GM21737 (cell line): Measurements from ENCODE around the gene POLD4.

Experiments
- ATAC-seq: cut with Tn5 transposase; IDR thresholded peaks from one replicate; pipeline ENCODE4 v1.9.1; 2021; ENCODE audit warnings: mild to moderate bottlenecking, moderate library complexity; ENCODE audit not compliant: unreplicated experiment

POLD4 gene

DNA sequence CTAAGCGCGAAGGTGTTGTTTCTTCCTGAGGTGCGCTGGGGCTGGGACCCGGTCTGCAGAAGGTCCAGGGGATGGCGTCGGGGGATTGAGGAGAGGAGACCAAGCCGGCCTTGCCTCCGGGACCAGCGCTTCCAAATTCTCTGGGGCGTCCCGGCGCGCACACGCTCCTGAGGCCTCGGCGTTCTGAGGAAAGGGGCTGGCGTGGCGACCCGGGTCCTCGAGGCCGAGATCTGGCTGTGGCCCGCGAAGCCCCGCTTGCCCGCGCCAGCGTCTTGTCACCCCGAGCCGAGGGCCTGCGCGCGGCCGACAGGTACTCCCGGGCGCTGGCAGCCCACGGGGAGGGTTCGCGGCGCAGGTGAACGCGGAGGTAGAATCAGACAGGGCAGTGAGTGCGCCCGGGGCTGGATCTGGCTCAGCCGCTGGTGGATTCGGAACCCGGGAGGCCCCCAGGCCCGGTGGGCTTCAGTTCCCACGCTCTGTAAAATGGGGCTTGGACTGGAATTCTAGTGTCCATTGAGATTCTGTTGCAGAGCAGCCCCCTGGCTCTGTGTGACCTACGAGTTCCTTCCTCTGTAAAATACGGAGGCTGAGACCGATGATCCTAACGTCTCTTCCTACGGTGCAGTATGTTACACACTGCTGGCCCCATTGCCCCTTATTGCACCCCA is 35.3 kb downstream of the POLD4 start:
- peak; percentile 21 for ATAC-seq

DNA sequence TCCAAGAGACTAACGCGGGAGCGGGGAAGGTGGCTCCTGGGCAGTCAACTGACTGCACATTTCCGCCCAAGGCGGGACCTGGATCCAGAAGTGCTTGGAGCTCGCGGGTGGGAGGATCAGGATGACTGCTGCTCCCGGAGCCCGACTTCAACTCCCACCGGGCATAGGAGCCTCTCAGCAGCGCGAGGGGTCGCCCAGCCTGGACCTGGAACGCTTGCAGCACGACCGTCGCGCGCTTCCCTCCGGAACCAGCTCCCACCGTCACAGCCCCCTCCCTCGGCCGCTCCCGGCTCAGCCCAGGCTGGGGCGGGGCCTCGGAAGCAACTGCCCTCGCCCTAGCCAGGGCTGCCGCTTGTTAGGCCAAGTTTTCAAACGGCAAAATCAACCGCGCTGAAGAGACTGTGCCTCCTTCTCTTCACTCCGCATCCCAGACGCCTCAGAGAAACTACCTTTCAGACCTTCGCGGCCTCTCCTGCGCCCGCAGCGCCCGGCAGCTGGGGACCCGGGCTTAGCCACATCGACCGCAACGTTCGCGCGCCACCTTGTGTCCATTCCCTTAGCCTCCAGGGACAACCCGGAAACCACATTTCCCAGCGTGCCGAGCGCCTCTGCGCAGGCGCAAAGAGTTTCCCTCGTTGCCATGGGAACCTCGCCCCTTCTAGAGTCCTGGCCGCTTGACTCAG is 36.0 kb downstream of the POLD4 start:
- ATAC-seq, result peak; percentile 76

DNA sequence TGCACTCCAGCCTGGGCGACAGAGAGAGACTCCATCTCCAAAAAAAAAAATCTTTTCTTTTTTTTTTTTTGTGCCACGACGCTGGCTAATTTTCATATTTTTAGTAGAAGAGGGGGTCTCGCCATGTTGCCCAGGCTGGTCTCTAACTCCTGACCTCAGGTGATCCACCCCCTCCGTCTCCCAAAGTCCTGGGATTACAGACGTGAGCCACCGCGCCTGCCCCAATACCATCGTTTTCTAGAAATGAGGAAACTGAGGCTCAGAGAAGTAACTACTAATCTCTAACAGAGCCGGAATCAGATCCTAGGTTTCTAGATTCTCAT is 36.5 kb downstream of the POLD4 start:
- ATAC-seq, result no peak

DNA sequence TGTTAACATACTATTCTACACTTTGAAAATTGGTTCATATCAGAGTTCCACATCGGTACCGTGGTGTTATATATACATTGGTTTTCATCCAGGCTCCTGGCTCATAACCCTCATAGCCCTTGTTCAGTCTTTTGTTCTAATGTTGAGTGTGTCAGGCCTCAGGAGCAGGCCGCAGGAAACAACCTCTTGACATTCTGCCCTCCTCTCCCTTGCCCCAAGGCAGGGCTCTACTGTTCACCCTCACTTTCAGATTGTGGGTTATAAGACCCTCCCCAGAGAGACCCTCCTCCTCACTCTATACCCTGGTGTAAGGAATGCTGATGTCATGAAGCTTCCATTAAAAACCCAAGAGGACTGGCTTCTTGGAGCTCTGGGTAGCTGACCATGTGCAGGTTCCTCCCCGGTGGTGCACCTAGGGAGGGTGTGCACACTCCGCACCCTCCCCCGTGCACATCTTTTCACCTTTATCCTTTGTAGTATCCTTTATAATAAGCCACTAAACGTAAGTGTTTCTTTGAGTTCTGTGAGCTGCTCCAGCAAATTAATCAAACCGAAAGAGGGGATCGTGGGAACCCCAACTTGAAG is 37.9 kb downstream of the POLD4 start:
- no peak for ATAC-seq

DNA sequence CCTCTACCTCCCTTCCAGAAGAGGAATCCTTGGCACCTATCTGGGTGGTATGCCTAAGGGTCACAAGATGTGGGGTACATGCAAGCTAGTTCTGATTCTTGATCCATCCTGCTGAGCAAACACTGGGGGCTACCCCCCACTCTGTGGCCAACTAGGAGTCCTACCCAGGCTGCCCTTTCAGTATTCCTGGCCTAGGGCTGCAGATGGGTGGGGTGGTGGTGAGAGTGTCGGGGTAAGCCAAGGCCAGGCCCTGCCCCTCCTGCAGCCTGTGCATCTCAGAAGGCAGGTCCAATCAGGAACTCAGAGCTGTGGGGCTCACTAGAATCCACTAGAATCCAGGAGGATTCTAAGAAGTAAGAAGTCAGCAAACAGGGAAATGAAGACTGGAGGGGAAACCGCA is 39.1 kb downstream of the POLD4 start:
- no peak for ATAC-seq

DNA sequence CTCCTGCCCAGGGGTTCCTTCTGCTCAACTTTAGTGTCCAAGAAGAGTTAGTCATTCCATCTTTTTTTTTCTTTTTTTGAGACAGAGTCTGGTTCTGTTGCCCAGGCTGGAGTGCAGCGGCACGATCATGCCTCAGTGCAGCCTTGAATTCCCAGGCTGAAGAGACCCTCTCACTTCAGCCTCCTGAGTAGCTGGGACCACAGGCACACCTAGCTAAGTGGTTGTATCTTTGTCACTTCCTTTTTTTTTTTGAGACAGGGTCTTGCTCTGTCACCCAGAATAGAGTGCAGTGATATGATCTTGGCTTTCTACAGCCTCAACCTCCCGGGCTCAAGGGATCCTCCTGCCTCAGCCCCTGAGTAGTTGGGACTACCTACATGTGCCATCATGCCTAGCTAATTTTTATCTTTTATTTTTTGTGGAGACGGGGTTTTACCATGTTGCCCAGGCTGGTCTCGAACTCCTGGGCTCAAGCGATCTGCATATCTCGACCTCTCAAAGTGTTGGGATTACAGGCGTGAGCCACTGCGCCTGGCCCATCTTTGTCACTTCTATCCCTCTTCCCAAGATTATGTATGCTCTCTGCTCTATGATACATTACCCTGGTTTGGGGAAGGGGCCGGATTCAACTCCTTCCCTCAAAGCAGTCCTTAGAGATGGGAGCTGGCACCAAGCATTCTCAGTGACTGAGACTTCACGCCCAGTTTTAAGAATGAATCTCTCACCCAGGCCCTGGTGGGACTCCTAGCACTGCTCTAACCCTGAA is 40.0 kb downstream of the POLD4 start:
- no peak for ATAC-seq

DNA sequence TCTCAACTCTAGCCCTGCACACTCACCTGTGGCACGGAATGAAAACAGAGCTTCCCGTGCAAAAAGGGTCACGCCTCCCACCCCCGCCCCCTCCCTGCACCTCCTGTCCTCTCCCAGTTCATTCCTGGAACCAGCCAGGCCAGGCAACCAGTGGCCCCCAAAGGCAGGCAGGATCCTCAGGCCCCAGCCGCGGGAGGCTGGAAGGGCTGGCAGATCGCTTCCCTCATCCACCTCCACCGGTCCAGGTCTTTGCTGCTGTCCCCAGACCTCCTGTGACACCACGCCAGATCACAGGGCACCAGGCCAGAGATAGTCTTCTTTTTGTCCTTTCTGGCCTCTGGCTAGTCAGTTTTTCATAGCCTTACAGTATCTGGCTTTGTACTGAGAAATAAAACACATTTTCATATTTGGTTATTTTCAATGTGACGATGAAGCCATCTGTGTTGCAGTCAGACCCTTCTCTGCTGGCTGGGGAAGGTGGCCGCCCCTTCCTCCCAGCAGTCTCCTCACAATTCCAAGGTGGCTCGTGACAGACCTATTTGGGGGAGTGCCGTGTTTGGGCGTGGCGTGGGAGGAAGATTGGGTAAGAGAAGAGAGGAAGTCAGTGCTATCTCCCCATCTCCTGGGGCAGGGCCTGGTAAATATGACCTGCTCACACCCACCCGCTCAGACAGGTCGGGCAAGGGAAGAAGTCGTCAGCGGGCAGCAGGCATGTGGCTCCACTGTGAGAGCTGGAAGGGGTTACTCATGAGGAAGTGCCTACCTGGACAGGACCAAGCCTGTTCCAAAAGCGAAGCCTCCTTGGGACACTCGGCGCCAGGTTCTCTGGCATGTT is 40.9 kb downstream of the POLD4 start:
- ATAC-seq, result no peak

DNA sequence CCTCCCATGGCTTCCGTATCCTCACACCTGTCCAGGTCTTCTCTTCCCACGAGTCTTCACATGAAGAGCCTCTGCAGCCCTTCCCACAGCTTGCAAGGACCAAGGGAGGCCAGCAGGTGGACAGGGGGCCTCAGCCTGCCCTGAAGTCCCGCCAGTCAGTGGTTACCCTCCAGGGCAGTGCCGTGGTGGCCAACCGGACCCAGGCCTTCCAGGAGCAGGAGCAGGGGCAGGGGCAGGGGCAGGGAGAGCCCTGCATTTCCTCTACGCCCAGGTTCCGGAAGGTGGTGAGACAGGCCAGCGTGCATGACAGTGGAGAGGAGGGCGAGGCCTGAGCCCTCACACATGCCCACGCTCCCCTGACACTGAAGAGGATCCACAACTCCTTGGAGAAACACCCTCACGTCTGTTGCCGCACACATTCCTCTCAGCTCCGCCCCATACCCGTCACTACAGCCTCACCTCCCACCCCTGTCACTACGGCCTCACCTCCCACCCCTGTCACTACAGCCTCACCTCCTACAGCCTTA is 41.7 kb downstream of the POLD4 start:
- no peak for ATAC-seq

DNA sequence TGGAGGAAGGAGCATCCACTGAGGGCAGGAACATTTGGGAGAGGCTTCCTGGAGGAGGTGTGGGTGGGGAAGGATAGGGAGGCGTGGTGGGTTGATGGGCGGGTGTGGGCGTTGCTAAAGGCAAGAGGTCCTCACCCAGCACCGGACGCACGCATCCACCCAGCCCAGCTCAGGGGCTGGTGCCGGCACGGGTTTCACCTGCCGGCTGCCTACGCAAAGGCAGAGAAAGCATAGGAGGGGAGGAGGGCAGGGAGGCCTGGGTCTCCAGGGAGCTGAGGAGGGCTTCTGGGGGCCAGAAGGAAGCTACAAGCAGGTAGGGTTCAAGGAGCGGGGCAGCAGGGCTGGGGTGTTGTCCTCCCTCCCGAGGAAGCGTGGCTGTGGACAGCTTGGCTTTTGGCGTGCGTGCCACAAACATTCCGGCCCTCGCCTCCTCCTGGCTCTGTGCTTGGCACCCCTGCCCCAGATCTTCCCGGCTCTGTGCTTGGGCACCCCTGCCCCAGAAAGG is 42.2 kb downstream of the POLD4 start:
- ATAC-seq, result no peak

DNA sequence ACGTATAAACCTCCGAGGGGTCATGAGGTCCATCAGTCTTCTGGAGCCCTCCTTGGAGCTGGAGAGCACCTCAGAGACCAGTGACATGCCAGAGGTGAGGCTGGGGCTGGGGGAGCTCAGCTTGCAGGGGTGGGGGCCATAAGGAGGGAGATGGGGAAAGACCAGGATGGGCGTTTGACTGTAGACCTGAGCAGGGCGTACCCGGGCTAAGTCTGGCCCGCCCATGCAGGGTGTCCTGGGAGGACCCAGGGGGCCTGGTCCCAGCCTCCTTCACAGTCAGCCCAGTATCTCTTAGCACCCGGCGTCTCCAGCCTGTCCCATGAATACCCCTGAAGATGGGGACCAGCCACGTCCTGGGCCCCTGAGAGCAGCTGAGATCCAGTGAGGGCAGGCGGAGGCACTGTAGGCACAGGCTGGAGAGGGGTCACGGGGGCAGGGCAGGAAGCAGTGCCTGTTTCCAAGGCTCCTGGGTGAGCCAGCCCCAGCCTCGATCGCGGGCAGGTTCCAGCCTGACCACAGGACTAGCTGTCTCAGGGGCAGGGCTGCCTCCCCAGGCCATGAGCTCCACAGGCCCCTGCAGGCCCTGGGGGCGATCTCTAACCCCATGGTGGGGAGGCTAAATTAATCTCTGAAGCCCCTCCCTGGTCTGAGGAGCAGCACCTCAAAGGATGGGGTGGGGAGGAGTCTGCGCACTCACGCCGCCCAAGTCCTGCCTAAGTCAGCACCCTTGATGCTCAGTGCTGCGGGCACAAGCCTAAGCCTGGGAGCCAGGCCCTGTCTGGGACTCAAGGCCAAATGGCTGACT is 42.9 kb downstream of the POLD4 start:
- no peak for ATAC-seq

DNA sequence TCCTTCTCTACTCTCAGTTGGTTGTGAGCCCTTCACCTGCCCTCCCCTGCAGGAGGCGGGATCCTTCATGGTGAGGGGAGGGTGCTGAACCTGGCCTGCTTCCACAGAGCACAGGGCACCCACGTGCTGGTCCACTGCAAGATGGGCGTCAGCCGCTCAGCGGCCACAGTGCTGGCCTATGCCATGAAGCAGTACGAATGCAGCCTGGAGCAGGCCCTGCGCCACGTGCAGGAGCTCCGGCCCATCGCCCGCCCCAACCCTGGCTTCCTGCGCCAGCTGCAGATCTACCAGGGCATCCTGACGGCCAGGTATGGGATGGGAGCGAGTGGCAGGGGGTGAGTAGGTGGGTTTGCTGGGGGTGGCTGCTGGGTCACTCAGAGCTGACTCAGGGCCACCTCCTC is 43.7 kb downstream of the POLD4 start:
- ATAC-seq, result no peak

DNA sequence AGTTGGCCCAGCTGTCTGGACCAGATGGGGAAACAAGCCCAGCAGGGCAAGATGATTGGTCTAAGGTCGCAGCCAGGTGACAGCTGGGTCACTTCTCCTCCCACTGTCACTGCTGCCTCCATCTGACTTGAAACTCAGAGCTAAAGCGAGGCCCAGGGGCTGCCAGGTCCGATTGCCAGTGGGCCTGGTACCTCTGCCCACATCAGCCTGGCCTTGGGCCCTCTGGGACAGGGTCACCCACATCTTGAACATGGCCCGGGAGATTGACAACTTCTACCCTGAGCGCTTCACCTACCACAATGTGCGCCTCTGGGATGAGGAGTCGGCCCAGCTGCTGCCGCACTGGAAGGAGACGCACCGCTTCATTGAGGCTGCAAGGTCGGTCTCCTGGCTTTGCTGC is 44.2 kb downstream of the POLD4 start:
- no peak for ATAC-seq

DNA sequence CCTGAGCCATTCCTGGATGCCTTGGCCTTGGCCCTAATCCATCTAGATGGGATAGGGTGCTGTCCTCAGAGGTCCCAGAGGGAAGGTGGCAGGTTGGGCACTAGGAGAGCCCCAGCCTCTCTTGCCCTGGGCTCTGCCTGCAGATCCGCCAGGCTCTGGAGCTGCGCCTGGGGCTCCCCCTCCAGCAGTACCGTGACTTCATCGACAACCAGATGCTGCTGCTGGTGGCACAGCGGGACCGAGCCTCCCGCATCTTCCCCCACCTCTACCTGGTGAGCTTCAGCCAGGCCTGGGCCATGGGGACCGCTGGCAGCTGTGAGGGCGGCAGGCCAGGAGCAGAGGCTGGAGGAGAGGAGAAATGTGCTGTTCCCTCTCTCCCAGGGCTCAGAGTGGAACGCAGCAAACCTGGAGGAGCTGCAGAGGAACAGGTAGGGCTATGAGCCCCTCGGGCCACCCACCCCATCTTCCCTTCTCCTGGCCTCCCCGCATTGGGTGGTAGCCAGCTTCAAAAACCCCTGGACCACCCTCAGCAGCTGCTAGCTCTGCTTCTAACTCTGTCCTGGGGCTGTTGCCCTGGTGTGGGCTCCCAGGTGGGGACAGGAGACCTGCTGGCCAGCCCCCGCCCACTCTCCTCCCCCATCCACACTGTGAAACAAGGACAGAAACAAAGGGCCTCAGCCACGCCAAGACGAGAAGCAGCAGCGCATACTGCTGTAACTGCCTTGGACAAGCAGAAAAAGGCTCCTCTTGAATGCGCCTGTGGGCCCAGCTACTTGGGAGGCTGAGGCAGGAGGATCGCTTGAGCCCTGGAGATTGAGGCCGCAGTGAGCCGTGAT is 45.1 kb downstream of the POLD4 start:
- no peak for ATAC-seq

DNA sequence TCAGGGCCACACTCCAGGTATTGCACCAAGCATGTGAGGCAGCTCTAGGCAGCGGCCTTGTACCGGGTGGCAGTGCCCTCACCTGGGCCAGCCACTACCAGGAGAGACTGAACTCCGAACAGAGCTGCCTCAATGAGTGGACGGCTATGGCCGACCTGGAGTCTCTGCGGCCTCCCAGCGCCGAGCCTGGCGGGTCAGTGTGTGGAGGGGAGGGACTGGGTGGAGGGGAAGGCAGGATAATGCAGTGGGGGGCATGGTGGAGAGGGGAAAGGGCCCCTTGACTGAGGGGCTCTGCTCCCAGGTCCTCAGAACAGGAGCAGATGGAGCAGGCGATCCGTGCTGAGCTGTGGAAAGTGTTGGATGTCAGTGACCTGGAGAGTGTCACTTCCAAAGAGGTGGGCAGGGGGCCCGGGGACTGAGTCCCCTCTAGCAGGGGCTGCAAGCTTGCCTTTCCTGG is 45.8 kb downstream of the POLD4 start:
- ATAC-seq, result no peak

DNA sequence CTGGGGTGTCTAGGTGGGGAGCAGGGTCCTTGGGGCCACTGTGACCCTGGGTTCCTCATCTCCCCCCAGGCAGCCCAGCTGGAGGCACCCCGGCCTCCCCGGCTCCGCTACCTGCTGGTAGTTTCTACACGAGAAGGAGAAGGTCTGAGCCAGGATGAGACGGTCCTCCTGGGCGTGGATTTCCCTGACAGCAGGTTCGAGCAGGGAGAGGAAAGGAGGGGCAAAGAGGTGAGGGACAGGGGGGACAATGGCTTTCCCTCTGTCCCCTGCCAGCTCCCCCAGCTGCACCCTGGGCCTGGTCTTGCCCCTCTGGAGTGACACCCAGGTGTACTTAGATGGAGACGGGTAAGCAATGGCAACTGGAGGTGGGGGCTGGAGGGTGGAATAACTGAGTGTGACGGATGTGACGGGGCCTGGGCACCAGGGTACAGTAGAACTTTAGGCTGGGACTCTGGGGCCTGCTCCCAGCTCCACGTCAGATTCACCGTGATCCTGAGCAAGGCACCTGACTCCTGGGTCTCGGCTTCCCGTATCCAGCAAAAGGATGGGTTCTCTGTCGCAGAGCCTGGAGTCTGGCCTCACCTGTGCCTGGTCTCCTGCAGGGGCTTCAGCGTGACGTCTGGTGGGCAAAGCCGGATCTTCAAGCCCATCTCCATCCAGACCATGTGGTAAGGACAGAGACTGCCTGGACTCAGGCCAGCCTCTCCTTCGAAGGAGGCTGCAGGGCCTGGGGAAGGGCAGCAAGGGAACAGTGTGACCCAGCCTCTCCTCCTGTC is 46.4 kb downstream of the POLD4 start:
- no peak for ATAC-seq

DNA sequence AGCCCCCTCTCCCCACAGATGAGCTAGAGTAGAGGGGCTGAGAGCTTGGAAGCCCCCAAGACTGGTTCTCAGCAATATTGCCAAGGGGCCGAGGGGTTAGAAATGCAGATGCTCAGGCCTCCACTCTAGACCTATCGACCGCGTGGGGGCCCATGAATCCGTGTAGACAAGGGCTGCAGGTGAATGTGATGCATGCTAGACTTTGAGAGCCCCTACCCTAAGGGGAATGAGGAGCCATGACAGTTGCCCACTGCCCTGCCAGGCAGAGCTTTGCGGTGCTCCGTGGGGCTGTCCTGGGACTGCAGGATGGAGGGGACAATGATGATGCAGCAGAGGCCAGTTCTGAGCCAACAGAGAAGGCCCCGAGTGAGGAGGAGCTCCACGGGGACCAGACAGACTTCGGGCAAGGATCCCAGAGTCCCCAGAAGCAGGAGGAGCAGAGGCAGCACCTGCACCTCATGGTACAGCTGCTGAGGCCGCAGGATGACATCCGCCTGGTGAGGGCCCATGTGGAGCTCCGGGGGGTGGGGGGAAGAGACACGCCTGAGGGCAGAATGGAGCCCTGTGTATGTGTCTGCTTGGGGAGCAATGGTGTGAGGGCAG is 48.7 kb downstream of the POLD4 start:
- no peak for ATAC-seq

DNA sequence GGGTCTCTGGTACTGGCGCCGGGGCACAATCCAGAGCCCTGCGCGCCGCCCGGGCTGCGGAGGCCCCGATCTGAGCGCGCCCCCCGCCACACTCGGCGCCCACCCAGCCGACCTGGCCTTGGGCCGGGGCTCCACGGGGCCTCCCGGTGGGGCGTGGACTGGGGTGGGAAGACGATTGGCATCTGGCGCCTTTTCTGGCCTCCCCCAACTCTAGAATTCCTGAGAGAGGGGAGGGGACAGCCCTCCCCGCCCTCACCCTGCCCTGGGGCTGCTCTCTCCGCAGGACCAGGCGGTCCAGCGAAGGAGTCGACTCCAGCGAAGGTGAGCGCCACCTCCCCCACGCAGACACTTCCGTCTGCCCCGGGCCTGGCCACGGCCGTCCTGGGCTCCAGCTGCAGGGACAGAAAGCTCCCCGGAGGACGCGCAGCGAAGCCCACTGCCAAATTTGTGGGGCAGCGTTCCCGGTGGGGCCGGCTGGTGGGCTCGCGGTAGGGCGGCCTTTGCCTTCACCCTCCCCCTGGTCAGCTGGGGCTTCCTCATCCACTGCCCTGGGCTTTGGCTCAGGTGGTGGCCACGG is 49.4 kb downstream of the POLD4 start:
- ATAC-seq, result no peak
